Neuronal stem cell (in vitro differentiated cells): ENCODE data around the gene SH3PXD2A.
A peak's percentile ranks its signal among the peaks of the same experiment; 100 is the strongest.

ENCODE experiments used
- DNase-seq: peaks from one replicate; pipeline ENCODE4 v3.0.0-alpha.2; 2013; ENCODE audit warnings: low spot score
- H2AFZ ChIP-seq: one replicate; pipeline ENCODE4 v1.6.1; 2013; ENCODE audit warnings: mild to moderate bottlenecking, low read length, inconsistent platforms
- H2AK5ac ChIP-seq: 2 replicates; pipeline ENCODE4 v1.6.1; 2013; ENCODE audit warnings: low read depth, mild to moderate bottlenecking, inconsistent platforms, low read length, moderate library complexity, mixed read lengths
- H2BK120ac ChIP-seq: 2 replicates; pipeline ENCODE4 v1.6.1; 2013; ENCODE audit warnings: low read depth, mild to moderate bottlenecking, inconsistent platforms, low read length, moderate library complexity, mixed read lengths
- H2BK12ac ChIP-seq: one replicate; pipeline ENCODE4 v1.6.1; 2013; ENCODE audit warnings: low read length, inconsistent platforms
- H2BK15ac ChIP-seq: 2 replicates; pipeline ENCODE4 v1.6.1; 2013; ENCODE audit warnings: mild to moderate bottlenecking, low read length, inconsistent platforms, mixed read lengths
- H2BK5ac ChIP-seq: one replicate; pipeline ENCODE4 v1.6.1; 2013; ENCODE audit warnings: inconsistent platforms, mild to moderate bottlenecking, low read length, moderate library complexity
- H3K14ac ChIP-seq: one replicate; pipeline ENCODE4 v1.6.1; 2013; ENCODE audit warnings: low read length, inconsistent platforms
- H3K18ac ChIP-seq: 2 replicates; pipeline ENCODE4 v1.6.1; 2013; ENCODE audit warnings: low read length, inconsistent platforms
- H3K23ac ChIP-seq: 2 replicates; pipeline ENCODE4 v1.6.1; 2013; ENCODE audit warnings: low read depth, mild to moderate bottlenecking, mixed read lengths, low read length, inconsistent platforms; ENCODE audit not compliant: poor library complexity
- H3K27ac ChIP-seq: replicated peaks from 3 replicates; pipeline ENCODE4 v1.5.1; 2013; ENCODE audit warnings: low read length, inconsistent platforms
- H3K27me3 ChIP-seq, 3 experiments: 2 replicates each; pipeline ENCODE4 v1.6.1; 2013; ENCODE audit warnings: low read length in 3 of 3, mild to moderate bottlenecking in 2 of 3, inconsistent platforms in 1 of 3, low read depth in 1 of 3, mixed read lengths in 1 of 3, moderate library complexity in 1 of 3; ENCODE audit not compliant: control insufficient read depth in 3 of 3, insufficient read depth in 3 of 3
- H3K36me3 ChIP-seq, 2 donors: replicated peaks in 1 of 2; 2 replicates each; pipeline ENCODE4 v1.6.1; 2013; ENCODE audit warnings: low read length in 2 of 2; ENCODE audit not compliant: control insufficient read depth in 2 of 2, insufficient read depth in 2 of 2
- H3K4ac ChIP-seq: 2 replicates; pipeline ENCODE4 v1.6.1; 2013; ENCODE audit warnings: inconsistent platforms, mild to moderate bottlenecking, low read length, moderate library complexity
- H3K4me1 ChIP-seq, 2 donors: 1 replicate in 1 of 2; 2 replicates in 1 of 2; pipeline ENCODE4 v1.6.1; 2013; ENCODE audit warnings: low read length in 2 of 2, low read depth in 1 of 2; ENCODE audit not compliant: control insufficient read depth in 2 of 2, insufficient read depth in 1 of 2
- H3K4me2 ChIP-seq: one replicate; pipeline ENCODE4 v1.6.1; 2013; ENCODE audit warnings: mild to moderate bottlenecking, low read length, inconsistent platforms; ENCODE audit not compliant: insufficient read depth, poor library complexity, severe bottlenecking
- H3K4me3 ChIP-seq, 2 donors: 2 replicates each; pipeline ENCODE4 v1.5.1; 2013; ENCODE audit warnings: low read length in 2 of 2, mild to moderate bottlenecking in 2 of 2, inconsistent platforms in 1 of 2, moderate library complexity in 1 of 2
- H3K79me1 ChIP-seq: one replicate; pipeline ENCODE4 v1.6.1; 2013; ENCODE audit warnings: low read depth, mild to moderate bottlenecking, inconsistent platforms, low read length, moderate library complexity
- H3K9ac ChIP-seq: one replicate; pipeline ENCODE4 v1.6.1; 2013; ENCODE audit warnings: mild to moderate bottlenecking, low read depth, low read length, inconsistent platforms; ENCODE audit not compliant: poor library complexity
- H3K9me3 ChIP-seq, 2 donors: replicated peaks in 1 of 2; 2 replicates each; pipeline versions ENCODE3 to v1.6.1; 2013; ENCODE audit warnings: low read length in 2 of 2, mild to moderate bottlenecking in 2 of 2, inconsistent platforms in 1 of 2, low read depth in 1 of 2, mixed read lengths in 1 of 2, moderate library complexity in 1 of 2; ENCODE audit not compliant: control insufficient read depth in 2 of 2, insufficient read depth in 1 of 2
- H4K8ac ChIP-seq: one replicate; pipeline ENCODE4 v1.6.1; 2013; ENCODE audit warnings: low read depth, mild to moderate bottlenecking, inconsistent platforms, low read length, moderate library complexity
- H4K91ac ChIP-seq: one replicate; pipeline ENCODE4 v1.6.1; 2013; ENCODE audit warnings: low read length, low read depth, mild to moderate bottlenecking, inconsistent platforms; ENCODE audit not compliant: poor library complexity
- WGBS, 2 donors: extraction: QIAGEN DNeasy Blood & Tissue Kit; methylation state at CpG; one replicate each; pipeline ENCODE4 v1.1.7; 2013; ENCODE audit warnings: missing lambda C conversion rate in 2 of 2, mixed read lengths in 1 of 2; ENCODE audit not compliant: insufficient read length in 2 of 2, insufficient replicate concordance in 1 of 2; ENCODE audit errors: extremely low coverage in 2 of 2; 5-methylcytosine and 5-hydroxymethylcytosine counted together

Gene SH3PXD2A

DNA sequence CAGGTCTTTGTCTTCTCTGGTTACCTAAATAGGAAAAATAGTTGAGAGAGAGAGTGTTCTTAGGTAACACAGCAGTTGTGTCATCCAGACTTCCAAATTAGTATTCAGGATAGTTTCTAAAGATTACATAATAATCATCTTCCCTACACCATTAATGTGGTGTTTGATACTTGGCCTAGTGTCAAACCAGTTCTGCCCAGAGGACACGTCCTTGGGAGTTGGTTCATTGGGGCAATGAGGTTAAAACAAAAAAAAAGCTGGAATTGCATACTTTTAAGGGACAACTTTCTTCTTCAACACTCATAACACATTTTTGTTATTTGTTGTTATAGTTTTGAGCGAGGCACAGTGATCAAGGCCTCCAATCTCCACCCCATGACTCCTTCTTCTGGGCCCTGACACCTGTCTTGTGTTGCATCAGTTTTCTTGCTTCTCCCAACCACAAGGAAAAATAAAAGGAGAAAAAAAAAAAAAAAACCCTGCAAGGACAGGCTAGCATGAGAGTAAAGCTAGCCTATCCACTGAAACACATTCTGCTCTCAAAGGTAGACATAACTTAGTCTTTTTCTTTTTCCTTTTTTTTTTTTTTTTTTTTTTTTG is 33.8 kb upstream of the SH3PXD2A start:
- Histone ChIP-seq H3K79me1 (no peaks in the 10 kb centered on the region), H3K4me3 (no peak overlapping the region), H4K91ac (no peak overlapping the region), H3K27me3 (no peaks in the 10 kb centered on the region), H3K4me2 (no peak overlapping the region), H3K23ac (no peak overlapping the region), H3K4me1 (peaks cover 0 to 3% of the 10 kb centered on the region in 2 donors), H4K8ac (no peak overlapping the region), H2BK120ac (no peak overlapping the region), H2BK5ac (no peak overlapping the region), H2BK12ac (no peak overlapping the region), H3K4ac (no peak overlapping the region), H2AFZ (no peak overlapping the region), H3K9me3 (no peaks in the 10 kb centered on the region), H3K36me3 (peaks cover 0 to 44% of the 10 kb centered on the region in 2 donors), H2AK5ac (no peak overlapping the region), H3K18ac (no peak overlapping the region), H2BK15ac (no peak overlapping the region), H3K27ac (no peak overlapping the region), H3K9ac (no peak overlapping the region), H3K14ac (no peak overlapping the region)
- no peak for DNase-seq
- WGBS, 2 donors: no CpG with 5 or more reads among the region's 2 CpGs

- Histone ChIP-seq H3K27me3 (no peaks in the 10 kb centered on the region), H3K36me3 (peaks cover 0 to 44% of the 10 kb centered on the region in 2 donors), H4K8ac (no peak overlapping the region), H3K9me3 (no peaks in the 10 kb centered on the region), H3K4me3 (no peak overlapping the region), H2BK15ac (no peak overlapping the region), H3K18ac (no peak overlapping the region), H3K14ac (no peak overlapping the region), H4K91ac (no peak overlapping the region), H3K23ac (no peak overlapping the region), H2AFZ (no peak overlapping the region), H2AK5ac (no peak overlapping the region), H3K9ac (no peak overlapping the region), H3K79me1 (no peaks in the 10 kb centered on the region), H3K4me2 (no peak overlapping the region), H3K4me1 (peaks cover 0 to 3% of the 10 kb centered on the region in 2 donors), H3K27ac (no peak overlapping the region), H2BK12ac (no peak overlapping the region), H2BK120ac (no peak overlapping the region), H2BK5ac (no peak overlapping the region), H3K4ac (no peak overlapping the region)
- DNase-seq: peak; percentile 24
- no CpG with 5 or more reads among the region's 6 CpGs for WGBS, 2 donors
Measured at GRCh38 chr10:103888113-103888841, 32.9 kb upstream of the SH3PXD2A start.

DNA sequence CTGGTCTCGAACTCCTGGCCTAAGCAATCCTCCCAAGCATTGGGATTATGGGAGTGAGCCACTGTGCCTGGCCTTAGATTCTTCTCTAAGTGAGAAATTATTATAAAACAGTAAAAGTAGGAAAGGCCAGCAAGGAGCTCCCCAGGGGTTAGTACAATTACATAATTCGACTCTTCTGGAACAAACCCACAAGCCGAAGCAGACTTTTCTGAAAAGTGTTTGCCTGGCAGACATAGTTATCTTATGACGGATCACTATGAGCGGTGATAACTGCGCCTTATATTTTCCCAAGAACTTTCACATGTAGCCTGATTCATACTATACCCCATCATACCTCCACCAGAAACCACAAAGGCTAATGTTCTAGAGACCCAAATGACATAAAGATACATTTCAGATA is 30.2 kb upstream of the SH3PXD2A start:
- no peak overlapping the region for H2BK5ac ChIP-seq
- H4K91ac ChIP-seq: no peak overlapping the region

GRCh38 chr10:103884681-103885139 is 29.3 kb upstream of the SH3PXD2A start:
- Histone ChIP-seq H3K9ac (no peak overlapping the region), H3K4me3 (no peak overlapping the region), H2BK15ac (no peak overlapping the region), H2BK120ac (no peak overlapping the region), H2BK5ac (no peak overlapping the region), H3K4me2 (no peak overlapping the region), H3K14ac (no peak overlapping the region), H3K23ac (no peak overlapping the region), H3K27me3 (no peaks in the 10 kb centered on the region), H2AK5ac (no peak overlapping the region), H3K36me3 (peaks cover 2 to 37% of the 10 kb centered on the region in 2 donors), H4K8ac (no peak overlapping the region), H2BK12ac (no peak overlapping the region), H3K4me1 (peaks cover 0 to 3% of the 10 kb centered on the region in 2 donors), H3K27ac (no peak overlapping the region), H3K4ac (no peak overlapping the region), H3K9me3 (no peaks in the 10 kb centered on the region), H3K18ac (no peak overlapping the region), H3K79me1 (no peaks in the 10 kb centered on the region), H2AFZ (no peak overlapping the region), H4K91ac (no peak overlapping the region)
- WGBS, 2 donors: no CpG with 5 or more reads among the region's 3 CpGs
- peak; percentile 46 for DNase-seq

More for the DNA sequence above, 30.2 kb upstream of the SH3PXD2A start:
- Histone ChIP-seq H3K27ac (no peak overlapping the region), H4K8ac (no peak overlapping the region), H2AK5ac (no peak overlapping the region), H3K36me3 (peaks cover 2 to 43% of the 10 kb centered on the region in 2 donors), H2BK12ac (no peak overlapping the region), H3K9ac (no peak overlapping the region), H3K9me3 (no peaks in the 10 kb centered on the region), H3K27me3 (no peaks in the 10 kb centered on the region), H3K4ac (no peak overlapping the region), H3K4me2 (no peak overlapping the region), H3K18ac (no peak overlapping the region), H2AFZ (no peak overlapping the region), H3K79me1 (no peaks in the 10 kb centered on the region), H3K4me3 (no peak overlapping the region), H2BK120ac (no peak overlapping the region), H2BK15ac (no peak overlapping the region), H3K14ac (no peak overlapping the region), H3K23ac (no peak overlapping the region), H3K4me1 (peaks cover 0 to 3% of the 10 kb centered on the region in 2 donors)
- no peak for DNase-seq
- no CpG with 5 or more reads among the region's 6 CpGs for WGBS, 2 donors
